GM19035 (cell line): Measurements from ENCODE around the gene LRRN4CL.
"Not testable (repeated sequence)": the region's sequence is repeated elsewhere in the genome, so short reads cannot be mapped to it uniquely, and the experiment has no call there.

Experiments used
- ATAC-seq: cut with Tn5 transposase; IDR thresholded peaks from one replicate; pipeline ENCODE4 v1.9.1; 2021; ENCODE audit not compliant: unreplicated experiment

The LRRN4CL gene

DNA sequence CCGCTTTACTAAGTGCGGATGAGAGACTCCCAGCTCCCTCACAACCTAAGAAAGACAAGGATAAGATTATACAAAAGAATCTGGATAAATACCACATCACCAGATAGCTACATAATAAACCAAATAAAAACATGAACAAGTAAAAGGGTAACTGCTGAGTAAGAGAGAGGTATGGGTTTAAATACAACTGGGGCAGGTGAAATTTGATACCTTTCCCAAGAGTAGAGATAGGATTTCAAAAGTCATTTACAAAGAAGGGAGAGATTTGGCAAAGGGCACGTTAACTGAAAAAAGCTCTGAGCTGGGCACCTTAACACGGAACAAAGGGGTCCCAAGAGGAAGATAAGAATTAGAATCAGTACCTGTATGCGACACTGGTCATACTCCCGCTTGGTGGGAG lies 12.2 kb downstream of the LRRN4CL start:
- no peak for ATAC-seq

DNA sequence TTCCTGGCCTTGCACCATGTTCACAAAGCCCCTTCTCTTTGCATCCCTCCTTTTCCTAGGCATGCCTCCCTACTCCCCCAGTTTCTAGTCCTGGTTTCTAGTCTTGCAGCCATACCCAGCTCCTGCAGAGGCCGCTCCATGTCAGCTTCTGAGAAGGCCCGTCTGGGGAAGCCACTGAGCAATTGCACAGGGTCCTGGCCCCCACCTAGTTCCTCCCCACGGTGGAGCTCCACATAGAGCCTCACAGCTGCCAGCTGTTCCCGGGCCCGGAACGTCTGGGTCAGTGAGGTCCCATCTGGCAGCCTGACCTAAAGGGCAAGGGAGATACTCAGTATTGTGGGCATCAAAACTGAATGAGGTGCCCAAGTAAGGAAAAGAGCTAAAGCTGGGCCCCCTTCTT lies 12.6 kb downstream of the LRRN4CL start:
- no peak for ATAC-seq

DNA sequence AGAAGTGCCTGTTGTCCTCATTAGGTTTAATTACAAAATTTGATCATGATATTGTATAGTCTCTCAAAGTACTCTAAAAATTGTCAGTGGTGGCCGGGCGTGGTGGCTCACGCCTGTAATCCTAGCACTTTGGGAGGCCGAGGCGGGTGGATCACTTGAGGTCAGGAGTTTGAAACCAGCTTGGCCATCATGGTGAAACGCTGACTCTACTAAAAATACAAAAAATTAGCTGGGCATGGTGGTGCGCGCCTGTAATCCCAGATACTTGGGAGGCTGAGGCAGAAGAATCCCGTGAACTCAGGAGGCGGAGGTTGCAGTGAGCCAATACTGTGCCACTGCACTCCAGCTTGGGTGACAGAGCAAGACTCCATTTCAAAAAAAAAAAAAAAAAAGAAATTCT lies 13.9 kb downstream of the LRRN4CL start:
- not testable (repeated sequence) for ATAC-seq

DNA sequence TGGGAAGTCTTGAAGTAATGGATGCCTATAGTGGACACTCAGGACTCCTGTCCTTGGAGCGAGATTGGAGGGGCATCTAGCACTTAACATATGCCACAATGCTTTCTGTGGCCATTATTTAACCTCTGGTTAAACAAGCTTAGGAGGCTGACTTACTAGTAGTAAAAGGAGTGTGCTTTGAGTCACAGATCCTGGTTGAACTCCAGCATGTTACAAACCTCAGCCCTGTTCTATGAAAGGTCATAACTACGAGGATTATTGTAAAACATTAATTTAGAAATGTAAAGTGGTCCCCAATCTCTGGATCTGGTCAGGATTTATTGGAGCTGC lies 16.2 kb downstream of the LRRN4CL start:
- ATAC-seq: no peak

DNA sequence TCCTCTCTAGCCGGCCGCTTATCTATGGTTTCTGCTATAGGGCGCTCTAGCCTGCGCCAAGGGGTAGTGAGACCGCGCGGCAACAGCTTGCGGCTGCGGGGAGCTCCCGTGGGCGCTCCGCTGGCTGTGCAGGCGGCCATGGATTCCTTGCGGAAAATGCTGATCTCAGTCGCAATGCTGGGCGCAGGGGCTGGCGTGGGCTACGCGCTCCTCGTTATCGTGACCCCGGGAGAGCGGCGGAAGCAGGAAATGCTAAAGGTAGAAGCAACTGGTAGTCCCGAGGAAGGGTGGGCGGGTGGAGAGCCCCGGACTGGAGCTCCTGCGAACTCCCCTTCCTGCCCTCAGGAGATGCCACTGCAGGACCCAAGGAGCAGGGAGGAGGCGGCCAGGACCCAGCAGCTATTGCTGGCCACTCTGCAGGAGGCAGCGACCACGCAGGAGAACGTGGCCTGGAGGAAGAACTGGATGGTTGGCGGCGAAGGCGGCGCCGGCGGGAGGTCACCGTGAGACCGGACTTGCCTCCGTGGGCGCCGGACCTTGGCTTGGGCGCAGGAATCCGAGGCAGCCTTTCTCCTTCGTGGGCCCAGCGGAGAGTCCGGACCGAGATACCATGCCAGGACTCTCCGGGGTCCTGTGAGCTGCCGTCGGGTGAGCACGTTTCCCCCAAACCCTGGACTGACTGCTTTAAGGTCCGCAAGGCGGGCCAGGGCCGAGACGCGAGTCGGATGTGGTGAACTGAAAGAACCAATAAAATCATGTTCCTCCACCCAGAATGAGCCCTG lies 17.5 kb downstream of the LRRN4CL start, which contains the start of the genes LBHD1 and UQCC3:
LBHD1 (minus strand) TSS at position 660 of the 782 bp plus-strand sequence. CDS start 2,236 bp downstream, outside the sequence.
UQCC3 (plus strand) TSS at position 66 of the 782 bp plus-strand sequence; CDS start at position 139, 73 bp downstream.
- ATAC-seq: peak; percentile 57

DNA sequence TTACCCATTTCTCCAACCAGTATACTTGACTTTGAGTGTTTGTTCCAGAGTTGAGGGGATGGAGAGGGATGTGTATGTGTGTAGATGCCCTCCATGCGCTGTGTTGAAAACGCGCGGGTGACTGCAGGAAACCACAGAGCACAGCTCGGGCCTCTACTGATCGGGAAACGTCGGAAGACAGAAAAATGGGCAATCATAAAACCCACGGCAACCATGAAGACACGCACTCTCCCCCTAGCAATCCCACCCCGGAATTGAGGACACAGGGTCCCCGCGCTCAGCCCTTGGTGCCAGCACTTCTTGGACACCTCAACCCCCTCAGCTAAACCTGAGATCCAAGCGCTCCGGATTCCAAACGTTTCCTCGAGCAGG lies 18.1 kb downstream of the LRRN4CL start:
- ATAC-seq: peak; percentile 1

DNA sequence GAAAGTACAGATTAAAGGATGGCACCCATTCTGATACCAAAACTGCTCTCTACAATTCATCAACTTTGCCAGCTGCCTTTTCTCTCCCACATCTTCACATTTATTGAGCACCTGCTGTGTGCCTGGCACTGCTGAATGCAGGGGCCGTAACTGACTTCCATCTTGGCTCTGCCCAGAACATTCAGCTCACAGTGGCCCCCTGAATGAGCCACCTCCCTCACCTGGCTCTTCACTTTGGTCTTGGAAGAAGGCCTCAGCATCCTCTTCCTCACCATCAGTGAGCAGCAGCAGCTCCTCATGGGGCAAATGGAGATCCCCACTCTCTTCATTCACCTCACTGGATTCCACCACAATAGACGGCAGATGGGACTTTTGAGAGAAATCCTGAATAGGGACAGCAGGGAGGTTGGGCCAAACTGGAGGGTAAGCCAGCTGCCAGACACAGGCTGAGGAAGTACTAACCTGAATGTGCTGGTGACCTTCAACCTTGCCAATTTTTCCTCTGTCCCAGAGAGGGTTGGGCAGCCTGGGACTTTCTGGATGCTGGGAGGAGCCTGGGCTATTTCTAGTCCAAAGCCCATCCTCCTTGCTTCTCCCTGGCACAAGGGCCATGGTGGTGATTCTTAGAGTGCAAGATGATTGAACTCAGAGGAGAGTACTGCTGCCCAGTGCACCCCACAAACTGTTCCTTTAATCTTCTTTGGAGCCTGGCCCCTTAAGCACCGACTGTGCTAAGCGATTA lies 19.7 kb downstream of the LRRN4CL start:
- ATAC-seq: no peak

DNA sequence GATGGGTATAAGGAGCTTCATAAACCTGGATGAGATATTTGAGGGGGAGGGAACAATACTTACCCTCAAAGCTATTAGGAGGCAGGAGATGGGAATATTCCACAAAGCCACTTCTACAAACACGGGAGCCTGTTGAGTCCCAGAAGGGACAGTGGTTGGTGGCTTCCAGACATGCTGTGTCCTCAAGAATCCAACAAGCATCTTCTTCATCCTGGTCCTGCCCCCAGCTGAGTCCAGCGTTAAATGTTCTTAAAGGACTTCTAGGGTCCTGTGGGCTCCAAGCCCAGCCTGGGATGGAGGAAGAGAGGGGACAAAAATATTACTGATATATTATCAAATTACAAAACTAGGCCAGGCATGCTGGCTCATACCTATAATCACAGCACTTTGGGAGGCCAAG lies 21.9 kb downstream of the LRRN4CL start:
- no peak for ATAC-seq

DNA sequence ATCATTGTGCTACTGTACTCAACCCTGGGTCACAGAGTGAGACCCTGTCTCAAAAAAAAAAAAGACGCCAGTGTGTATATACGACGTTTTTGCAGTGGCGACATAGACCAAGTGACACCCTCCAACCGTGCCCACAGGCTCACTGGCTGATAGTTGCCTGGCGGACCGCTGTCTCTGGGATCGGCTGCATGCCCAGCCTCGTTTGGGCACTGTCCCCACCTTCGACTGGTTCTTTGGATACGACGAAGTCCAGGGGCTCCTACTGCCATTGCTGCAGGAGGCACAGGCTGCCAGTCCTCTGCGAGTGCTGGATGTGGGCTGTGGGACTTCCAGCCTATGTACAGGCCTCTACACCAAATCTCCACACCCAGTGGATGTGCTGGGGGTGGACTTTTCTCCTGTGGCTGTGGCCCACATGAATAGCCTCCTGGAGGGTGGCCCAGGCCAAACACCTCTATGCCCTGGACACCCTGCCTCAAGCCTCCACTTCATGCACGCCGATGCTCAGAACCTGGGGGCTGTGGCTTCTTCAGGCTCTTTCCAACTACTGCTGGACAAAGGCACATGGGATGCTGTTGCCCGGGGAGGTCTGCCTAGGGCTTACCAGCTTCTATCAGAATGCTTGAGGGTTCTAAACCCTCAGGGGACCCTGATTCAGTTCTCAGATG lies 22.9 kb downstream of the LRRN4CL start:
- ATAC-seq: no peak

DNA sequence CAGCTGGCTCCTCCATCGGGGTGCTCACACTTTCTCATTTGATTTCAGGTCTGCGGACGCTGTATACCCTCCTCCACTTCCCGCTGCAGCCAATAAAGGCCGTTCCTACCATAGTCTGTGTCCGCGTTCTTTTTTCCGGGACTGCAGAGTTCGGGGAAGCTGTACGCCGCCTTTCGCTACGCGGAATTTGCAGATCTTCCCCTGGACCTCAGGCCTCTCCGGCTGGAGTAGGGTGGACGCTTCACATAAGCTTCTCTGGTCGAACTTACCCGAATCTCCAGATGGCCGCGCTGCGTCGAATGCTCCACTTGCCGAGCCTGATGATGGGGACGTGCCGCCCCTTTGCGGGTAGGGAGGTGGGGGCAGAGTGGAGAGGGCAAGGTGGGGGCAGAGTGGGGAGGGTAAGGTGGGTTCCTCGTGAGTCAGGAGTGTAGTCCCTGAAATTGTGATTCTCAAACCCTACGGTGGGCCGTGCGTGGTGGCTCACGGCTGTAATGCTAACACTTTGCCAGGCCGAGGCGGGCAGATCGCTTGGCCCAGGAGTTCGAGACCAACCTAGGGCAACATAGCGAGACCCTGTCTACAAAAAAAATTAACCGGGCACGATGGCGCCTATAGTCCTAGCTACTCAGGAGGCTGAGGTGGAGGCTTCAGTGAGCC lies 23.6 kb downstream of the LRRN4CL start:
- ATAC-seq: peak; percentile 13

DNA sequence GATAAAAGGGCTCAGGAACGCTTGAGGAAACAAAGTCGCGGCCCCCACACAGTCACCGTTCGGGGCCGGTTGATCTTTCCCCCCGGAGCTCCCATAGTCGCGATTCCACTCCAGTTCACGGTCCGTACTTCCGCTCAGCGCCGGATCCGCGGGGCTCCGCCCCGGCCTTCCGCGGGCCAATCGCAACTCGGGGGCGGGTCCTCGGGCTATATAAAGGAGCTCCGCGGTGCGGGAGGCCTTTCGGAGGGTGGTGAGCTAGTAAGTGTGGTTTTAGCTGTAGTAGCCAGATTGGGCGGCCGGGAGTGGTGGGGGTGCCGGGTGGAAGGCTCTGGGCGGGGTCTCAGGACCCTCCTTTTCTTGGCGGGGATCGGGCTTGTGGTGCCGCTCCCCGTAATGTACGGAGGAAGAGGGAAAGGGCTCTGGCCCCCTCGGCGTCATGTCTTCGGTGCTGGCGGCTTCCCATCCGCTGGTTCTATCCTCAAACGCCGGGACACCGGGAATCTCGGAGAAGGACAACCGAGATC lies 24.2 kb downstream of the LRRN4CL start, which contains the start of the genes C11orf98 and CSKMT:
C11orf98 (minus strand) TSS at position 136 of the 524 bp plus-strand sequence; CDS start at position 95, 41 bp downstream.
CSKMT (plus strand) TSS at position 238 of the 524 bp plus-strand sequence. CDS start 568 bp downstream, outside the sequence.
- peak; percentile 87 for ATAC-seq

DNA sequence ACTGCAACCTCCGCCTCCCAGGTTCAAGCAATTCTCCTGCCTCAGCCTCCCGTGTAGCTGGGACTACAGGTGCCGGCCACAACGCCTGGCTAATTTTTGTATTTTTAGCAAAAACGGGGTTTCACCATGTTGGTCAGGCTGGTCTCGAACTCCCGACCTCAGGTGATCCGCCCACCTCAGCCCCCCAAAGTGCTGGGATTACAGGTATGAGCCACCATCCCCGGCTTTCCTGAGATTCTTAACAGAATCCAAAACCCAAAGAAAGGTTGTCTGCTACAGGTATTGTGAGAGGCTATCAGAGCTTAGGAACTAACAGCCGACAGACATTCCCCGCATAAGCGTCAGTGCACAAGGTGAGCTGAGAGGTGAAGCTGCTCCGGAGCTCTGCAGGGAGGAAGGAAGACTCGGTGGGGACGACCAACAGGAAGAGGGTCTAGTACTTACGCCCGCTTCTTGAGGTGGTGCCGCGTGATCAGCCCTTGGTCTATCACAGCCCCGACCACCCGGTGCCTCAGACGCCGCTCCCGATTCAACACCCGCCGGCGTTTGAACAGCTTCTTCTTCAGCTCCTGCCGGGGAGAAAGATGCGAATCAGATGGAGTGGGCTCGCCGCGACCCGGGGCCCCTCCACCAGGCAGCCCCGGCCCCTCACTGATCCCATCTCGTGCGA lies 24.8 kb downstream of the LRRN4CL start:
- ATAC-seq: peak; percentile 23

DNA sequence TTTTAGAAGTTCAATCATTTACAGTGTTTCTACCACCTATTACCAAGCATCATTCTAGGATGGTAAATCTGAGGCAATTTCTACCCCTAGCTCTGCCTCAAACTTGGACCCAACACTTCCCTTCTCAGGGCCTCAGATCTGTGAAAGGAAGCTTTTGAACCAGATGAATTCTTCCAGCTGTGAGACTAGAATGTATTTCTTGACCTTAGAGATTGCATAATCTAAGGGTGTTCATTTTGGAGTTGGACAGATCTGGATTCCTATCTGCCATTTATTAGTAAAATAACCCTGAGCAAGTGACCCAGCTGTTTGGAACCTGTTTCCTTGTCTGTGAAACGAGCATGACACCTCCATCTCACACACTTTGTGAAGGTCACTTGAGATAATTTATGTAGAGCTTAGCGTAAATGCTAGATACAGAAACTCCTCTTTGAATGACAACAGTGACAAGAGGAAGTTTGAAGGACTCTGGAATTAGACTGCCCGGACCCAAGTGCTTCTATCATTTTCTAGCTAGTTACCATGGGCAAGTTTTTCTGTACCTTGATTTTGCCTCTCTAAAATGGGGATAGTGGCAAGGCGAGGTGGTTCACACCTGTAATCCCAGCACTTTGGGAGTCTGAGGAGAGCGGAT lies 32.4 kb downstream of the LRRN4CL start:
- no peak for ATAC-seq

DNA sequence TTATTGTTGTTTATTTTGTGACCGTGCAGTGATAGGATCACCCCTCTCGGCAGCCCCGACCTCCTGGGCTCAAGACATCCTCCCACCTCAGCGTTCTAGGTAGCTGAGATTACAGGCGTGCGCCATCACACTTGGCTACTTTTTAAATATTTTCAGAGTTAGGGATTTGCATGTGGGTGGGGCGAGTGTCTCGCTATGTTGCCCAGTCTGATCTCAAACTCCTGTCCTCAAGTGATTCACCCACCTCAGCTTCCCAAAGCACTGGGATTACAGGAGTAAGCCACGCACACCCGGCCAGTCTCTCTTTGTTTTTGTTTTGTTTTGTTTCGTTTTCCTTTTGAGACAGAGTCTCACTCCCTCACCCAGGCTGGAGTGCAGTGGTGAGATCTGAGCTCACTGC lies 35.0 kb downstream of the LRRN4CL start:
- no peak for ATAC-seq

DNA sequence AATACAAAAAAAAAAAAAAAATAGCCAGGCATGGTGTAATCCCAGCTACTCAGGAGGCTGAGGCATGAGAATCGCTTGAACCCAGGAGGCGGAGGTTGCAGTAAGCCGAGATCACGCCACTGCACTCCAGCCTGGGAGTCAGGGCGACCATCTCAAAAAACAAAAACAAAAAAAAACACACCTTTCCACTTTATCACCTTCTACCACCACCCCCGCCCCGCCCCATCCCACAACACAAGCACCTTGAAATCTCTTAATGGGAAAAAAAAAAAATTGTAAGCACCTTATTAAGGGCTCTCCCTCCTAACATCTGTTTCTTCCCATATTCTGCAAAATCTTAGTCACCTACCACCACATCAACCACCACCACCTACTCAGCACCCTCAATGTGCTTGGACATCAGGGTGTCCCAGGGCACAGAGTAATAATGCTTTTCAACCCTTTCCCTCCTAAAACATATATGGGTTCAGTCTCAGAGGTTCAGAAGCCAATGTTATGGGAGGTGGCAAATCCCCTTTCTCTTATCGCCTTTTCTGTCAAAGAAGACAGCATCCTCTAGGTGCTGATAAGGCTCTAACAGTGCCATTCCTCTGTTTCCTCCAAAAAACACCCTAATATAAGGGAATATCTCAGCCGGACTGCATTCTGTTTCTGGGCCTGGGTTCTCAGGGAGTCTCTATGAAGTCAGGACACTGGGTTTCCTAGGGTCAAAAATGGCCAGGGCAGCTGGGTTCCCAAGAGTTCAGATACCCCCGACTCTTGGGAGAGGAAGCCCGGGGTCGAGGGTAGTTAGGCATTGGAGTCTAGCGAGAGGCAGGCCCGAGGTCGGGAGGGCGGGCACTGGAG lies 36.9 kb downstream of the LRRN4CL start:
- ATAC-seq: peak; percentile 35

DNA sequence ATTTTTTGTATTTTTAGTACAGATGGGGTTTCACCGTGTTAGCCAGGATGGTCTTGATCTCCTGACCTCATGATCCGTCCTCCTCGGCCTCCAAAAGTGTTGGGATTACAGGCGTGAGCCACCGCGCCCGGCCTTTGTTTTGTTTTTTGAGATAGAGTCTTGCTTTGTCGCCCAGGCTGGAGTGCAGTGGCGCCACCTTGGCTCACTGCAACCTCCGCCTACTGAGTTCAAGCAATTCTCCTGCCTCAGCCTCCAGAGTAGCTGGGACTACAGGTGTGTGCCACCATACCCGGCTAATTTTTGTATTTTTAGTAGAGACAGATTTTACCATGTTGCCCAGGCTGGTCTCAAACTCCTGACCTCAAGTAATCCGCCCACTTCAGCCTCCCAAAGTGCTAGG lies 39.0 kb downstream of the LRRN4CL start:
- ATAC-seq: not testable (repeated sequence)

DNA sequence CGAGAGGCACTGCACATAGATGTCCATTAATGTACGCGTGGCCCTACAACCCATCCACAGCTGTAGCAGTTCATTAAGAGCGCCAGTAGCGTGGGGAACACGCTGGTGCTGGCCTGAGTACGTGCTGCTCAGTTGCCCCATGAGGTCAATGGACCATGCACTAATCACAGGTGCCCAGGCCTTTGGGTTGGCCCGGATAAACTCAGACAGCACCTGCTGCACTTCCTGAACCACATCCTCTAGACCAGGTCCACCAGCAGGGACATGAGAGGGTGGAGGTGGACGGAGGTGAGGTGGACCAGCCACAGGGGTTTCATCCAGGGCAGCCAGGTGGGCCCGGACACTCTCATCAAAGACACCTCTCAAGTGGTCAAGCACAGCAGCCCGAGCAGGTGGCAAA lies 39.8 kb downstream of the LRRN4CL start:
- no peak for ATAC-seq

DNA sequence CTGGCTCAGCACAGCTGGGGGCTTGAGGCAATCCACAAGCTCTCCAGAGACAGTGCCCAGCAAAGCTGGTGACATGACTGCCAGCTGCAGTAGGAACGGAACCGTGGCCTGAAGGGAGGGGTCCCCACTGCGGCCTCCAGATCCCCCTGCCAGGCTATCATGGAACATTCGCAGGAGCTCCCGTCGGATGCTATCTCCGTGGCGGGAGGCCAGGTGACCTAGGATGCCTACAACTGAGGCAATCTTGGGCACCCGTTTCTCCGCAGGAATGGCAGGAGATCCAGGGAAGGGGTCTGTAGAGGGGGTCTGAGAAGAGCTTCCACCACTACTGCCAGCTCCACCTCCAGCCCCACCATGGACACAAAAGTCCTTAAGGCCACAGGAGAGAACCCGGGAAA lies 40.4 kb downstream of the LRRN4CL start:
- ATAC-seq: no peak
